Lower leg skin (tissue), 3 donors: ENCODE results near the gene OSBPL2.

Experiments used
- POLR2A ChIP-seq, 2 donors: fragments of 450-650 bp; IDR thresholded peaks; one replicate each; pipeline ENCODE4 v1.6.1; 2016 to 2017; ENCODE audit warnings: antibody characterized with exemption in 2 of 2, mild to moderate bottlenecking in 1 of 2, moderate library complexity in 1 of 2
- TF ChIP-seq, protein P1 (sequence below), 3 donors: fragments of 450-650 bp; IDR thresholded peaks; one replicate each; pipeline ENCODE4 v1.5.1; 2016; ENCODE audit warnings: antibody characterized with exemption in 3 of 3, mild to moderate bottlenecking in 3 of 3, moderate library complexity in 2 of 3

- TF ChIP-seq, protein P1, sequence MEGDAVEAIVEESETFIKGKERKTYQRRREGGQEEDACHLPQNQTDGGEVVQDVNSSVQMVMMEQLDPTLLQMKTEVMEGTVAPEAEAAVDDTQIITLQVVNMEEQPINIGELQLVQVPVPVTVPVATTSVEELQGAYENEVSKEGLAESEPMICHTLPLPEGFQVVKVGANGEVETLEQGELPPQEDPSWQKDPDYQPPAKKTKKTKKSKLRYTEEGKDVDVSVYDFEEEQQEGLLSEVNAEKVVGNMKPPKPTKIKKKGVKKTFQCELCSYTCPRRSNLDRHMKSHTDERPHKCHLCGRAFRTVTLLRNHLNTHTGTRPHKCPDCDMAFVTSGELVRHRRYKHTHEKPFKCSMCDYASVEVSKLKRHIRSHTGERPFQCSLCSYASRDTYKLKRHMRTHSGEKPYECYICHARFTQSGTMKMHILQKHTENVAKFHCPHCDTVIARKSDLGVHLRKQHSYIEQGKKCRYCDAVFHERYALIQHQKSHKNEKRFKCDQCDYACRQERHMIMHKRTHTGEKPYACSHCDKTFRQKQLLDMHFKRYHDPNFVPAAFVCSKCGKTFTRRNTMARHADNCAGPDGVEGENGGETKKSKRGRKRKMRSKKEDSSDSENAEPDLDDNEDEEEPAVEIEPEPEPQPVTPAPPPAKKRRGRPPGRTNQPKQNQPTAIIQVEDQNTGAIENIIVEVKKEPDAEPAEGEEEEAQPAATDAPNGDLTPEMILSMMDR (IDR thresholded peaks at IDR 0.05) = peak in 1 of 3 donors; percentile 59
- TF ChIP-seq POLR2A (IDR thresholded peaks at IDR 0.05) = no peak
These were observed 8.0 kb upstream of the OSBPL2 start for GRCh38 chr20:62230276-62230675.
